MCF 10A (cell line): Measurements from ENCODE around the gene POLH. TPM values are rescaled to one million over a fixed set of nuclear protein-coding genes. Genes with fewer than 3 reads are reported as not detected.

ENCODE experiments used
- total RNA-seq: library from RNA; stranded (reverse); gene quantifications from 2 replicates; pipeline ENCODE4 v1.2.3, GENCODE V29; 2022

The POLH gene
- total RNA-seq, 1 experiment from 2014 or later, result 36.7 TPM

Other genes starting within 250 kb of the POLH start
- gene ZNF318, start 206.5 kb upstream of the POLH start, total RNA-seq, result 11.3 and 12.9 TPM in 2 replicates
- 25.6 and 25.9 TPM in 2 replicates for gene ABCC10, start 148.6 kb upstream of the POLH start, total RNA-seq
- gene DLK2, start 120.6 kb upstream of the POLH start, total RNA-seq, result 13.6 and 30.2 TPM in 2 replicates
- 70.9 and 78.9 TPM in 2 replicates for gene TJAP1, start 98.6 kb upstream of the POLH start, total RNA-seq
- 0.37 and 1.2 TPM in 2 replicates for gene LRRC73, start 65.8 kb upstream of the POLH start, total RNA-seq
- 65.1 and 72.9 TPM in 2 replicates for gene YIPF3, start 59.3 kb upstream of the POLH start, total RNA-seq
- gene POLR1C, start 59.1 kb upstream of the POLH start, total RNA-seq, result 54.9 and 63.6 TPM in 2 replicates
- gene XPO5, start 147 bp upstream of the POLH start, total RNA-seq, result 92.0 and 98.6 TPM in 2 replicates
- 277 and 311 TPM in 2 replicates for gene GTPBP2, start 53.1 kb downstream of the POLH start, total RNA-seq
- 21.2 and 21.6 TPM in 2 replicates for gene MAD2L1BP, start 59.7 kb downstream of the POLH start, total RNA-seq
- gene RSPH9, start 68.9 kb downstream of the POLH start, total RNA-seq, result not detected in 2 replicates
- 69.1 and 79.5 TPM in 2 replicates for gene MRPS18A, start 111.6 kb downstream of the POLH start, total RNA-seq
- gene VEGFA, start 194.0 kb downstream of the POLH start, total RNA-seq, result 265 and 366 TPM in 2 replicates